OCI-LY7 (cell line): ENCODE data around the gene MAPK12. TPM values are rescaled to one million over a fixed set of nuclear protein-coding genes. Genes with fewer than 3 reads are reported as not detected.

Experiments used
- BruUV-seq: library from RNA; stranded (reverse); fragments of 400-500 nt; replicated peaks from 2 replicates; lab custom pipeline; 2021; lab: Mats Ljungman, UMichigan
- CTCF ChIA-PET: fragments of 300-600 bp; sonication (Branson Sonifier 250); formaldehyde crosslinking; loops from one replicate; lab custom pipeline; 2022; ENCODE audit warnings: antibody characterized with exemption; ENCODE audit not compliant: unreplicated experiment; lab: Charles Lee
- POLR2A ChIA-PET: fragments of 300-600 bp; sonication (Branson Sonifier 250); formaldehyde crosslinking; loops from one replicate; lab custom pipeline; 2022; ENCODE audit warnings: antibody characterized with exemption; lab: Charles Lee
- DNase-seq: peaks from one replicate; pipeline ENCODE4 v3.0.0-alpha.2; 2015; ENCODE audit warnings: low spot score
- H2AFZ ChIP-seq: fragments of 200-600 bp; sonication (generic), shearing (Covaris generic); 2 replicates; pipeline ENCODE4 v1.6.1; 2014; ENCODE audit warnings: mild to moderate bottlenecking, antibody characterized with exemption, low read length, moderate library complexity
- H3K27ac ChIP-seq: fragments of 200-600 bp; sonication (generic); 2 replicates; pipeline ENCODE4 v1.5.1; 2014; ENCODE audit warnings: mixed run types, low read depth, mild to moderate bottlenecking, moderate library complexity, low read length, inconsistent platforms; ENCODE audit not compliant: poor library complexity, severe bottlenecking
- H3K36me3 ChIP-seq: fragments of 200-600 bp; sonication (generic); 2 replicates; pipeline ENCODE4 v1.6.1; 2014; ENCODE audit warnings: mild to moderate bottlenecking, antibody characterized with exemption, low read length, moderate library complexity, mixed read lengths; ENCODE audit not compliant: insufficient read depth
- H3K4me1 ChIP-seq: fragments of 200-600 bp; sonication (generic); 2 replicates; pipeline ENCODE4 v1.5.1; 2014; ENCODE audit warnings: mild to moderate bottlenecking, low read length; ENCODE audit not compliant: insufficient read depth, poor library complexity, severe bottlenecking
- H3K4me2 ChIP-seq: fragments of 200-600 bp; sonication (generic); 2 replicates; pipeline ENCODE4 v1.6.1; 2014; ENCODE audit warnings: mild to moderate bottlenecking, low read length
- H3K4me3 ChIP-seq: fragments of 200-600 bp; sonication (generic); 2 replicates; pipeline ENCODE4 v1.5.1; 2014; ENCODE audit warnings: mild to moderate bottlenecking, low read depth, low read length; ENCODE audit not compliant: poor library complexity, severe bottlenecking
- H3K79me2 ChIP-seq: fragments of 200-600 bp; sonication (generic); 2 replicates; pipeline ENCODE4 v1.6.1; 2016; ENCODE audit warnings: low read depth, mild to moderate bottlenecking, low read length, moderate library complexity, mixed read lengths; ENCODE audit not compliant: insufficient read depth
- H3K9me2 ChIP-seq: fragments of 200-600 bp; sonication (generic); 2 replicates; pipeline ENCODE4 v1.6.1; 2016; ENCODE audit warnings: mild to moderate bottlenecking, low read length, mixed read lengths; ENCODE audit not compliant: insufficient read depth
- H3K9me3 ChIP-seq: fragments of 200-600 bp; sonication (generic); 2 replicates; pipeline ENCODE4 v1.6.1; 2014; ENCODE audit warnings: mild to moderate bottlenecking, mixed run types, low read length, mixed read lengths
- H4K20me1 ChIP-seq: fragments of 200-600 bp; sonication (generic); 2 replicates; pipeline ENCODE4 v1.6.1; 2014; ENCODE audit warnings: mild to moderate bottlenecking, antibody characterized with exemption, low read length, moderate library complexity, mixed read lengths; ENCODE audit not compliant: insufficient read depth
- CTCF ChIP-seq: fragments of 200-600 bp; sonication (generic); conservative IDR thresholded peaks from 2 replicates; pipeline ENCODE4 v1.5.1; 2014; ENCODE audit warnings: mild to moderate bottlenecking, antibody characterized with exemption, low read length, moderate library complexity, mixed read lengths
- EZH2phosphoT487 ChIP-seq: fragments of 200-600 bp; sonication (generic); IDR thresholded peaks from 2 replicates; pipeline ENCODE4 v1.6.1; 2018; ENCODE audit warnings: low read depth, borderline replicate concordance, mild to moderate bottlenecking, mixed run types, antibody characterized with exemption, low read length, moderate library complexity, mixed read lengths
- intact Hi-C: fragments of 100-400 bp; cut with micrococcal nuclease; formaldehyde crosslinking; loops from one replicate; pipeline ENCODE4 v1.10.0; 2022; ENCODE audit not compliant: unreplicated experiment
- total RNA-seq, 2 experiments: library from RNA; depleted of rRNA in 1 of 2; stranded (reverse); fragments of >200 nt in 1 of 2; shearing (Covaris generic) in 1 of 2; gene quantifications; 2 replicates each; pipeline ENCODE4 v1.2.3, GENCODE V29; 2014 to 2022

The MAPK12 gene
- total RNA-seq, 2 experiments from 2014 or later = 84.9 to 93.6 TPM

GRCh38 chr22:50260801-50261614 is 475 bp downstream of the MAPK12 start:
- Histone ChIP-seq H4K20me1 (no peaks in the 10 kb centered on the region), H3K79me2 (peaks cover 15% of the 10 kb centered on the region), H3K9me2 (no peaks in the 10 kb centered on the region), H3K9me3 (no peaks in the 10 kb centered on the region), H3K27ac (peak overlapping the region; percentile 48), H2AFZ (no peak overlapping the region), H3K36me3 (peaks cover 22% of the 10 kb centered on the region; the same call in 1 of the 2 replicates), H3K4me3 (peak overlapping the region; percentile 83), H3K4me1 (peaks cover 25% of the 10 kb centered on the region), H3K4me2 (peak overlapping the region; percentile 83)
- intact Hi-C loops = no loop called here
- TF ChIP-seq EZH2phosphoT487 = no peak
- no peak for TF ChIP-seq CTCF
- CTCF ChIA-PET = no interaction called here
- POLR2A ChIA-PET = interaction anchor here (0.6 to 0.9 kb wide), 2 partner anchors 10 to 70 kb away, joined by 5 to 6 read pairs; partner anchors contain the start of gene HDAC10
- no TSS peak for BruUV-seq
- DNase-seq = peak; percentile 68

- H3K4me2 ChIP-seq = peak overlapping the region; percentile 83
- H3K27ac ChIP-seq = peak overlapping the region; percentile 48
- no peaks in the 10 kb centered on the region for H3K9me3 ChIP-seq
- H3K36me3 ChIP-seq = peaks cover 27% of the 10 kb centered on the region; the same call in 1 of the 2 replicates
- intact Hi-C loops = no loop called here
- peaks cover 25% of the 10 kb centered on the region for H3K4me1 ChIP-seq
- no peak for DNase-seq
- POLR2A ChIA-PET = interaction anchor here (0.6 kb wide), 1 partner anchor 10 kb away, joined by 3 read pairs; no protein-coding TSS in a partner anchor
- BruUV-seq = no TSS peak
- TF ChIP-seq CTCF = no peak
- no peak for TF ChIP-seq EZH2phosphoT487
- CTCF ChIA-PET = interaction anchor here (0.5 kb wide), 1 partner anchor 247 kb away, joined by 3 read pairs; the partner anchor contains the start of genes LMF2 and NCAPH2
- peak overlapping the region; percentile 83 for H3K4me3 ChIP-seq
- no peak overlapping the region for H2AFZ ChIP-seq
- H3K79me2 ChIP-seq = peaks cover 15% of the 10 kb centered on the region
- no peaks in the 10 kb centered on the region for H4K20me1 ChIP-seq
- no peaks in the 10 kb centered on the region for H3K9me2 ChIP-seq
Observed at GRCh38 chr22:50260434-50260800, 1.1 kb downstream of the MAPK12 start.

- POLR2A ChIA-PET = no interaction called here
- Histone ChIP-seq H2AFZ (no peak overlapping the region), H3K9me3 (no peaks in the 10 kb centered on the region), H3K4me1 (peaks cover 21% of the 10 kb centered on the region), H3K4me2 (no peak overlapping the region), H3K36me3 (peaks cover 30% of the 10 kb centered on the region; the same call in 1 of the 2 replicates), H3K4me3 (no peak overlapping the region), H3K27ac (no peak overlapping the region), H3K9me2 (no peaks in the 10 kb centered on the region), H3K79me2 (peaks cover 15% of the 10 kb centered on the region), H4K20me1 (no peaks in the 10 kb centered on the region)
- no TSS peak for BruUV-seq
- CTCF ChIA-PET = no interaction called here
- intact Hi-C loops = no loop called here
- no peak for DNase-seq
- no peak for TF ChIP-seq EZH2phosphoT487
- TF ChIP-seq CTCF = no peak
Observed at GRCh38 chr22:50259302-50259701, 2.2 kb downstream of the MAPK12 start.
